Measurements from ENCODE around the gene EFNB2.

Gene EFNB2

DNA sequence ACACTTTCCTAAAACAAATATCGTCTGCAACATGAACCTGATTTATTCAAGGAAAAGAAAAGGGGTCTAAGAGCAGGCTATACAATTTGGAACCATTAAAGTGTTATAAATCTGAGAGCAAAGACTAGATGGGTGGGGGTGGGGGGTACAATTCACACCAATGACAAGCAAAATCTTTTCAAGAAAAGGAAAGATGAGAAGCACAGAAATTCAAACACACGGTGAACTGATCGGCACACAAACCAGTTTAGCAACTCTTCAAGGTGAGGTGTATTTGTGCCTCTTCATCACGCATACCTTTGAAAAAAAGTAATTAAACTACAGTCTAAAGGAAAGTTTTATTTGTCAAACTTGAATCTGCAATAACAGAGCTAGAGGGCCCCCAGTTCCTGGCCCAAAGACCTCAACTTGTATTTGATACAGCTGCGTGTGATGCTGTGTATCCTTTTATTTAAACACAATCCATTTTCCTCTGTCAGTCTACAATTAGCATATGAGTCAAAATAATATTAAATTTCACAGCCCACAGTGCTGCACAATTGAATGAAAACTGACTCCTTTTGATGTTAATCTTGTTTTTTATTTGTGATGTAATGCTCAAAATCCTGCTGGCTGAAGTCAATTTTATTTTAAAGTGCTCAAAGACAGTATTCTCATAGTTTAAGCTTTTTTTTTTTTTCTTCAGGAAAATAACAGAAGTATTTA is 14.2 kb downstream of the EFNB2 start:
- Histone ChIP-seq H3K9me3 (ENCODE audit: insufficient read depth, low read depth, low read length) (no peaks in the 10 kb centered on the region), H3K4me3 (ENCODE audit: low read length) (0 out of 2 replicates have a peak overlapping the region, but pooled peaks have one; percentile 34), H3K4me1 (ENCODE audit: insufficient read depth, low read length) (peaks cover 51% of the 10 kb centered on the region), H3K36me3 (ENCODE audit: insufficient read depth, low read depth, low read length) (no peaks in the 10 kb centered on the region; the same call in 1 of the 2 replicates), H3K27me3 (ENCODE audit: insufficient read depth, low read length) (peaks cover 3% of the 10 kb centered on the region; the same call in 1 of the 2 replicates), H3K9ac (ENCODE audit: low read depth, low read length) (no peak overlapping the region), H3K27ac (ENCODE audit: low read length) (no peak overlapping the region)

DNA sequence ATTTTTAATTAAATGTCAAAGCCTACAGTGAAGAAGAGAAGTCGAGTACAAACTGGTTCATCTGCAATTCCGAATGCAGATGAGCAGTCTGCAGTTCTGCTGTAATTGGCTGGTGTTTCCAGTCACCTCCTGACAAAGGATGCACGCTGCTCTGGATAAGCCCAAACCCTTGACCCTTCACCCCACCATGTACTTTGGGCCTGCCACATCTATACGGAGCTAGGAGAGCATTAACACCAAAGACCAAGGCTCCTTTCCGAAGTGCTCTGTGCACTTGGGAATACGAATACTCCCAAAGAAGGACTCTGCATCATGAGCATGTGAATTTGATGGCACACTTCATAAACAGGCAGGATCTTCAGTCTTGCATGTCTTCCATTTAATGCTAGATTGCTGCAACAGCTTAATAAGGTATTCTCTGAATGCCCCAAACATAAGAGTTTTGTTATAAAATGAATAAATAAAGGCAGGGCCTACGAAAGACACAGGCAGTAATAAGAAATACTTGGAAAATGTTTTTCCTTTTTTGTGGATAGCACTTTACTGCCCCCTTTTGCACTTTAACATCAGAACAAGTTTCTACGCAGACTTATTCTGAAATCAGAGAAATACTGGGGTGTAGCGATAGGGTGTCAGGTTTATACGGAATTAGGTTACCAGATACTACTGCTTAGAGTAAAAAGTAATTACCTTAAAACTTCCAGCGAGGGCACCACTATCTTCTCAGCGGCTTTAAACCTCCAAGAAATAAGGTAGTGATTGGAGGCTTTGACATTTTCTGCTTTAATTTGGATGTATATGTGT is 15.0 kb downstream of the EFNB2 start:
- H3K27ac ChIP-seq (ENCODE audit: low read length) = no peak overlapping the region

DNA sequence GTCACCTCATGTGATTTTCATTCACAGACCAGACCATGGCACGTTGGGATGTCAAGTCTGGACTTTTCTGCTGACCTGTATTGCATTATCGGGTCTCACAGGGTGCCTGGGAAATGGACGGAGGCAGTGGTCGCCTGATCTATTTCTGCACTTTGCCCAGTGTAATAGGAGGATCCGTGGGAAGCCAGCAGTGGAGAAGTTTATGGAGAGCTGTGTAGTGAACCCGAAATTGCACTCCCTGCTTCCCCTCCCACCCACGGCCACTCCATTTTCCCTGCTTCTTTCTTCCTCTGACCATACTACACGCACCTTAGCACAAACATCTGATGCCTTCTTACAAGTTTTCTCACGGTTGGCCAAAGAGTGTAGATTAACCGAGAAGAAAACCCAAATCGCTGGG is 16.9 kb downstream of the EFNB2 start:
- Histone ChIP-seq H3K4me3 (ENCODE audit: low read length) (no peak overlapping the region), H3K9me3 (ENCODE audit: insufficient read depth, low read depth, low read length) (no peaks in the 10 kb centered on the region), H3K4me1 (ENCODE audit: insufficient read depth, low read length) (peaks cover 63% of the 10 kb centered on the region), H3K27ac (ENCODE audit: low read length) (no peak overlapping the region), H3K27me3 (ENCODE audit: insufficient read depth, low read length) (no peaks in the 10 kb centered on the region), H3K36me3 (ENCODE audit: insufficient read depth, low read depth, low read length) (no peaks in the 10 kb centered on the region; the same call in 1 of the 2 replicates), H3K9ac (ENCODE audit: low read depth, low read length) (no peak overlapping the region)

More for the DNA sequence above, 15.0 kb downstream of the EFNB2 start:
- Histone ChIP-seq H3K4me1 (ENCODE audit: insufficient read depth, low read length) (peaks cover 50% of the 10 kb centered on the region), H3K4me3 (ENCODE audit: low read length) (no peak overlapping the region), H3K9me3 (ENCODE audit: insufficient read depth, low read depth, low read length) (no peaks in the 10 kb centered on the region), H3K27me3 (ENCODE audit: insufficient read depth, low read length) (no peaks in the 10 kb centered on the region), H3K36me3 (ENCODE audit: insufficient read depth, low read depth, low read length) (no peaks in the 10 kb centered on the region; the same call in 1 of the 2 replicates), H3K9ac (ENCODE audit: low read depth, low read length) (no peak overlapping the region)

DNA sequence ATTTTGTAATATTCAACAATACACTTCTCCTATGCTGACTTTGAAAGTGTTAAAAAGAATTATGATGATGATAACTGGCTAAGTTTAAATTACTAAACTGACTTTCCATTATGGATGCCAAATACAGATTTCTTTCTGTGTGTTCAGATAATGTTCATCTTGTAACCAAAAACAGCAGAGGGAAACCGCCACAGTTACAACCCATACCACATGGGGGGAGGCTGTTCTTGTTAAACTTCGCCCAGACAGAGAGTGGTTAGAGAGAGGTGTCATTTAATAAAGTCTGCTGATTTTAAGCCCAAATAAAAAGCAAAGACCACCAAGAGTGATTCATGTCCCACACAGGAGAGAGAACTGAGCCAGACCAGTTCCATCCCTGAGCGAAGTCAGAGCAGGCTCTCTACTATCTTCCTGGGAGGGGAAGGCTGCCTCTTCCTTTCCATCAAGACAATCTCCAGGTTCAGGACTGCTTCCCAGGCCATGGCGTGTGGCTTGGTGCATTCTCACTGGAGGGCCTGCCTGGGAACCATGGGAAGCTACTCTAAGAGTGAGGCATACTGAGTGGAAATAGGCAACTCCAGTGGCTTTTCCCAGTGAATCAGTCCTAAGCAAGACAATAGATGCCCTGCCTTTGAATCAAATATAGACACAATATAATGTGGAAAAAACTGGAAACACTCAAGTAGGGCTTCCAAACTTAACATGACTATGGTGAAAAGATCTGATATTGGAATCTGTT is 18.2 kb downstream of the EFNB2 start:
- Histone ChIP-seq H3K4me1 (ENCODE audit: insufficient read depth, low read length) (peaks cover 63% of the 10 kb centered on the region), H3K36me3 (ENCODE audit: insufficient read depth, low read depth, low read length) (no peaks in the 10 kb centered on the region; the same call in 1 of the 2 replicates), H3K27ac (ENCODE audit: low read length) (no peak overlapping the region)

DNA sequence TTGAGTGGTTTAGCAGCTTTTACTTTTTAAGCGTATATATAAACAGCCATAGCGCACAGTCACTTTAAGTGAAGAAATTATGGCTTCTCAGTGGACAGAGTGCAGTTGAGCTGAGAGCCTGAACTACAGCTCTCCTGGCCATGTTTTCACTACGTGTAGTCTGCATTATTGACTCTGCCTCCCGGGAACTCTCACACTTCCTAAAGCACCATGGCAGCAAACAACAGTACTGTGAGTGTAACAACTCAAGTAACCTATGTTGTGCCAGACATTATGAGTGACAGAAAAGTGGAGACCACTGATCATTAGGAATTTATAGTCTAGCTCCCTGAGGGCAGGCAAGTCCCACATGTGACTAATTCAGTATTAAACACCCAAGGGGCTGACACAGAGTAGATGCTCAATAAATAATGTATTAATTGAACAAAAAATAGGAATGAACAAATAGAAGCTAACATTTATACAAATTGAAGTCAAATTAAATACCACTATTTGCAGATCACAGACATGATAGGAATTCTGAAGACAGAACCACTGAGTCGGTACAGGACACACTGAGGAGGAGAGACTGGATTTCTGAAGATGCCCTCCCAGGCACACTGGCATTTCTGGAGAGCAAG is 19.7 kb downstream of the EFNB2 start:
- no peaks in the 10 kb centered on the region for H3K9me3 ChIP-seq (ENCODE audit: insufficient read depth, low read depth, low read length)
- H3K9ac ChIP-seq (ENCODE audit: low read depth, low read length) = no peak overlapping the region
- H3K27me3 ChIP-seq (ENCODE audit: insufficient read depth, low read length) = no peaks in the 10 kb centered on the region
- peaks cover 6% of the 10 kb centered on the region; the same call in 1 of the 2 replicates for H3K36me3 ChIP-seq (ENCODE audit: insufficient read depth, low read depth, low read length)
- no peak overlapping the region for H3K4me3 ChIP-seq (ENCODE audit: low read length)
- peaks cover 48% of the 10 kb centered on the region for H3K4me1 ChIP-seq (ENCODE audit: insufficient read depth, low read length)
- no peak overlapping the region for H3K27ac ChIP-seq (ENCODE audit: low read length)

More for the DNA sequence above, 18.2 kb downstream of the EFNB2 start:
- Histone ChIP-seq H3K9ac (ENCODE audit: low read depth, low read length) (no peak overlapping the region), H3K27me3 (ENCODE audit: insufficient read depth, low read length) (no peaks in the 10 kb centered on the region), H3K4me3 (ENCODE audit: low read length) (no peak overlapping the region), H3K9me3 (ENCODE audit: insufficient read depth, low read depth, low read length) (no peaks in the 10 kb centered on the region)

DNA sequence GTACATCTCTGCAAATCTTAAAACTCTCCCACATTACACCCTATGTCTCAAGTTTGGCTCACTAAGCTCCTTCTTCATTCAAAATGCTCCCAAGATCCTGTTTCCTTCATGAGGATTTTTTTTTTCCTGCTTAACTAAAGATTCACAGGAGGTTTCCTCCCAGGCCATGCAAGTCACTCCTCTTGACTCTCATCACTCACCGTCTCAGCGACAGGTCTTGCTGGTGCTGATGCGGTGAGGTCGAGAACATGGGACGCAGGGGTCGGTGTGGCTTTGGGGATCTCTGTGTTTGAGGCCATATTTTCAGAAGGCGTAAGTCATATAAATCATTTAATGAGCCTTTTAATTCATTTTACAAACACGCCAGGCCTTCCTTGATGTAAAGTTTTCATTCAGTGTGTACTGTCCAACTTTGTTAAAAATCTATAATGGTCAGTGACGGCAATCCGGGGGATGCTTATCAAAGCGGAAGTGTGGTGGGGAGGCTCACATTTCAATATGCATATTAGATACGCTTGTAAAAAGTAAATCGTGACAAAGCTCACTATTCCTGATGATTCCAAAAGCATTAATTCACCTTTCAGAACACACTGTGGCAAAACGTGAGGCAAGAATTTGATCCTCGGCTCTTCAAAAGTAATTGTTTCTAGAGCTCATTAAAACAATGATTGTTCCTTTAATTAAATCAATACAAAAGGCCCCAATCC is 20.4 kb downstream of the EFNB2 start:
- peaks cover 41% of the 10 kb centered on the region for H3K4me1 ChIP-seq (ENCODE audit: insufficient read depth, low read length)
- no peak overlapping the region for H3K4me3 ChIP-seq (ENCODE audit: low read length)
- H3K27ac ChIP-seq (ENCODE audit: low read length) = no peak overlapping the region
- no peak overlapping the region for H3K9ac ChIP-seq (ENCODE audit: low read depth, low read length)
- peaks cover 6% of the 10 kb centered on the region; the same call in 1 of the 2 replicates for H3K36me3 ChIP-seq (ENCODE audit: insufficient read depth, low read depth, low read length)
- no peaks in the 10 kb centered on the region for H3K27me3 ChIP-seq (ENCODE audit: insufficient read depth, low read length)
- H3K9me3 ChIP-seq (ENCODE audit: insufficient read depth, low read depth, low read length) = no peaks in the 10 kb centered on the region

DNA sequence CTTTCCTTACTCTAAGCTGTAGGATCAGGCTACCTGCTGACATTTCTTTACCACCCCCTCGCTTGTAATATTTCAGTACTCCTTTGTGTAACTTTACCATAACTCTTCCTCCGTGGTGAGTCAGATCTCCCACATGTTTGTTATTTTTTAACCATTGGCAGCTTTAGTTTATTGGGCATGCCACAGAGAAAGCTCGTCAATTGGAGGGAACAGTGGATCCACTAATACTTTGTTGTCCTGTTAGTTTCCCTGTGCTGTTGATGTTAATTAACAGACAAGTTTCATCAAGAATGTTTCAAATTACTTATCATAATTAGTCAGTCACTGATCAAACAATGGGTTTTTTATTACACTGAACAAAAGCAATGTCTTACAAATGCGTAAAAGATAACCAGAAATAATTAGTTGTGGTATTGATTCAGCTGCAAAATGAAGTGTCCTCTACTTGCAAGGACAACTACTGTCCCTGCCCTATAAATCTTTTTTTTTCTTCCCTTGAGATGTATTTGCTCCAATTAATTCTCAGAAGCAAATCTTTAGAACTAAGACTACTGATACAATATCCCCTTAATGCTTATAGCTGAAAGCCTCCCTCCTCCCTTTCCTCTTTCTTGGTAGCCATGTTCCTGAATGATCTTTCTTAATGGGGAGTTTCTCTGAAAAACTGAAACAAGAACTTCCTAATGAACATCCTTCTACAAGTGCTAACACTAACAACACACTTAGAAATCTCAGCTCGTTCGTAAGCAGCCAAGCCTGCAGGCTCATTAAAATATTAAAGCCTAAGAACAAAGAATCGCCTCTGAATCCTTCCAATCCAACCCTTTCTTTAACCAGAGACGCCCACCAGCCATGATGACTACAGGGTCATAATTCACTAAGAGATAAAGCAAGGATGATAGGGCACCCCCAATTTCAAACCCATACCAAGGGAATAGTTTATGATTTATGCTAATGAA is 22.2 kb downstream of the EFNB2 start:
- Histone ChIP-seq H3K9ac (ENCODE audit: low read depth, low read length) (peak overlapping the region; percentile 16; the same call in 1 of the 2 replicates), H3K9me3 (ENCODE audit: insufficient read depth, low read depth, low read length) (no peaks in the 10 kb centered on the region), H3K4me1 (ENCODE audit: insufficient read depth, low read length) (peaks cover 46% of the 10 kb centered on the region), H3K4me3 (ENCODE audit: low read length) (peak overlapping the region; percentile 44), H3K36me3 (ENCODE audit: insufficient read depth, low read depth, low read length) (peaks cover 6% of the 10 kb centered on the region; the same call in 1 of the 2 replicates), H3K27ac (ENCODE audit: low read length) (no peak overlapping the region), H3K27me3 (ENCODE audit: insufficient read depth, low read length) (no peaks in the 10 kb centered on the region)

DNA sequence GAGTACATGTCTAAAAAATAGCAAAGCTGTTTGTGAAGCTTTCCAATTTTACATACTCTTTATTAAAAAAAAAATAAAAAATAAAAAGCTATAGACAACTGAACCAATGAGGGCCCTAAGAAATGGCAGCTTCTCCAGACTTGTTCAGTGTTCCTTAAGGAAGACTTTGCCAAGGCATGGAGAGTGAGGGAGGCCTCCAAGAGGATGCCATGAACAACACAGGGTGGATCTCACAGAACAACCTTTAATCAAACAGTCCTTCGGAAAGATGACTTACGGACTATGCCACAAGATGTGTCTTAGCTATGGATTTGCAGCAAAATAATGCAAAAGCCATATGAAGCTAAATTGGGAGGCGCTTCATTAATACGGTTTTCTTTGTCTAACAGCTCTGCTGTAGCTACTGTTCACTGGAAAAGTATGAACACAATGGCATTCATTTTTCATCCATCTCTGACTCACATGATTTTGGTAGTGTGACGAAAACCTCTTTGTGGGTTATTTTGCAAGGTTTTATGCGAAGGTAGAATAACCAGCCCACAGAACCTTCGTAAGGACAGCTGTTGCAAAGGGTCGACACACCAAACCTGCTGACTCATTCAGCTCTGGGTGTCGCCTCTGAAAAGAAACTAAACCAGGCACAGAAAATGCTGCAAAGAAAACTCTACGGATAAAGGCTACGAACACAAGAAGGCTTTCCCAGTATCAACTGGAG is 27.7 kb downstream of the EFNB2 start:
- Histone ChIP-seq H3K27me3 (ENCODE audit: insufficient read depth, low read length) (no peaks in the 10 kb centered on the region), H3K36me3 (ENCODE audit: insufficient read depth, low read depth, low read length) (peaks cover 11% of the 10 kb centered on the region), H3K27ac (ENCODE audit: low read length) (no peak overlapping the region), H3K9me3 (ENCODE audit: insufficient read depth, low read depth, low read length) (no peaks in the 10 kb centered on the region), H3K4me1 (ENCODE audit: insufficient read depth, low read length) (peaks cover 18% of the 10 kb centered on the region), H3K4me3 (ENCODE audit: low read length) (no peak overlapping the region), H3K9ac (ENCODE audit: low read depth, low read length) (peak overlapping the region; percentile 60)

DNA sequence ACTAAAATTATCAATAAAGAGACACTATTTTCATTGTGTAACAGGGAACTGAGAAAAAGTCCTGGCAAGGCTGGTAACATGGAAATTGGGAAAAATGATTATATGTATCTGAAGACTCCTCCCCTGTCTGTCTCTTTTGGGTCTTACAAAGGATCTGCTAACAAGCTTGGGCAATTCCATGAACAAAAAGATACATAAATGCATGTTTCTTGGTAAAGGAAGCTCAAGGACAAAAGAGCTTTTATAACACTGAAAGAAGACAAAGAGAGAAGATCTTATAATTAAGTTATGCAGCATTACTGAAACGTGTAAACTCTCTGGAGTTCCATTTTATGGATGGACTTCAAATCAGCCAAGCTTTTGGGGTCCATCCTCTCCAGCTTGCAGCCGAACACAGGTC is 29.2 kb downstream of the EFNB2 start:
- H3K9ac ChIP-seq (ENCODE audit: low read depth, low read length) = no peak overlapping the region
- peaks cover 6% of the 10 kb centered on the region for H3K36me3 ChIP-seq (ENCODE audit: insufficient read depth, low read depth, low read length)
- H3K27ac ChIP-seq (ENCODE audit: low read length) = no peak overlapping the region
- no peak overlapping the region for H3K4me3 ChIP-seq (ENCODE audit: low read length)
- H3K9me3 ChIP-seq (ENCODE audit: insufficient read depth, low read depth, low read length) = no peaks in the 10 kb centered on the region
- no peaks in the 10 kb centered on the region for H3K27me3 ChIP-seq (ENCODE audit: insufficient read depth, low read length)
- peaks cover 15% of the 10 kb centered on the region for H3K4me1 ChIP-seq (ENCODE audit: insufficient read depth, low read length)

DNA sequence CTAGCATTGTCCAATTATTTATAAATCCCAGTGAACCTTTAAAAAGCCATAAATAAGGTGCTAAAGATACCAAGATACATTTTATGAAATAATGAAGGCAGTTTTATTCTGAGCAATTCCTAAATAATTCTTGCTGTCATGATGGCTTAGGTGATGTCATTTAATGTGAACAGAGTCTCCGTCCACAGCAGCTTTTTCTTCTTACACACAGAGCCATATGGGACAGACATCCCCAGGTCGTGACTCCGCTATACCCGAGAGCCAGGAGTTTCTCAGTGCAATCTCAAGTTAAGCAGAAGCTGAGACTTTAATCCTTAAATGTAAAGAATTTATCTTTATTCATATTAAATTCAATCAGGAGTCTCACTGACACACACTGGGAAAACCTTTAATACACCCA is 29.7 kb downstream of the EFNB2 start:
- no peak overlapping the region for H3K27ac ChIP-seq (ENCODE audit: low read length)
- peaks cover 6% of the 10 kb centered on the region for H3K36me3 ChIP-seq (ENCODE audit: insufficient read depth, low read depth, low read length)
- H3K9ac ChIP-seq (ENCODE audit: low read depth, low read length) = no peak overlapping the region
- peaks cover 15% of the 10 kb centered on the region for H3K4me1 ChIP-seq (ENCODE audit: insufficient read depth, low read length)
- no peak overlapping the region for H3K4me3 ChIP-seq (ENCODE audit: low read length)
- H3K27me3 ChIP-seq (ENCODE audit: insufficient read depth, low read length) = no peaks in the 10 kb centered on the region
- H3K9me3 ChIP-seq (ENCODE audit: insufficient read depth, low read depth, low read length) = no peaks in the 10 kb centered on the region

Data from iPS-20b (cell line).